IMR-90 (cell line): ENCODE results near the gene CDK17. TPM values are rescaled to one million over a fixed set of nuclear protein-coding genes. Genes with fewer than 3 reads are reported as not detected.

Source experiments
- ATAC-seq: fragments of 200-7000 bp; cut with Tn5 transposase; 2 replicates; pipeline ENCODE4 v1.9.1; 2020; ENCODE audit warnings: low read depth, mild to moderate bottlenecking, moderate library complexity
- BruUV-seq: library from RNA; stranded (reverse); fragments of 400-500 nt; replicated peaks from 2 replicates; lab custom pipeline; 2021; lab: Mats Ljungman, UMichigan
- CTCF ChIA-PET: fragments of 300-600 bp; formaldehyde crosslinking; extraction: SDS; loops from one replicate; lab custom pipeline; 2021; ENCODE audit warnings: antibody characterized with exemption; lab: Yijun Ruan, JAX
- POLR2A ChIA-PET: fragments of 300-600 bp; sonication (Branson Sonifier 250); formaldehyde crosslinking; loops from one replicate; lab custom pipeline; 2022; ENCODE audit warnings: antibody characterized with exemption; ENCODE audit not compliant: unreplicated experiment; lab: Charles Lee
- DNase-seq: peaks from one replicate; pipeline ENCODE4 v3.0.0; 2013
- H2AFZ ChIP-seq: replicated peaks from 2 replicates; pipeline ENCODE3; 2013; ENCODE audit warnings: low read length, mild to moderate bottlenecking; ENCODE audit not compliant: poor library complexity
- H2AK5ac ChIP-seq: 2 replicates; pipeline ENCODE4 v1.6.1; 2013; ENCODE audit warnings: low read depth, low read length, inconsistent platforms
- H2AK9ac ChIP-seq: replicated peaks from 2 replicates; pipeline ENCODE3; 2013; ENCODE audit warnings: mild to moderate bottlenecking, low read depth, low read length, moderate library complexity; ENCODE audit not compliant: poor library complexity
- H2BK120ac ChIP-seq: 2 replicates; pipeline ENCODE4 v1.6.1; 2013; ENCODE audit warnings: low read depth, low read length, inconsistent platforms
- H2BK15ac ChIP-seq: 3 replicates; pipeline ENCODE4 v1.6.1; 2013; ENCODE audit warnings: low read depth, low read length, inconsistent platforms
- H2BK20ac ChIP-seq: 2 replicates; pipeline ENCODE4 v1.6.1; 2013; ENCODE audit warnings: low read depth, mild to moderate bottlenecking, inconsistent platforms, low read length, moderate library complexity
- H2BK5ac ChIP-seq: 2 replicates; pipeline ENCODE4 v1.6.1; 2013; ENCODE audit warnings: mild to moderate bottlenecking, low read depth, low read length, inconsistent platforms; ENCODE audit not compliant: poor library complexity, severe bottlenecking
- H3K14ac ChIP-seq: replicated peaks from 2 replicates; pipeline ENCODE4 v1.6.1; 2013; ENCODE audit warnings: low read depth, low read length, inconsistent platforms
- H3K18ac ChIP-seq: 2 replicates; pipeline ENCODE4 v1.6.1; 2013; ENCODE audit warnings: low read depth, low read length, control low read depth
- H3K23ac ChIP-seq: 2 replicates; pipeline ENCODE4 v1.6.1; 2013; ENCODE audit warnings: low read depth, low read length, inconsistent platforms
- H3K27ac ChIP-seq: 2 replicates; pipeline ENCODE4 v1.5.1; 2013; ENCODE audit warnings: mild to moderate bottlenecking, control low read depth, low read length; ENCODE audit not compliant: insufficient read depth
- H3K27me3 ChIP-seq: 2 replicates; pipeline ENCODE4 v1.6.1; 2013; ENCODE audit warnings: low read length; ENCODE audit not compliant: control insufficient read depth, insufficient read depth
- H3K36me3 ChIP-seq: 2 replicates; pipeline ENCODE4 v1.6.1; 2013; ENCODE audit warnings: low read length, mixed read lengths; ENCODE audit not compliant: control insufficient read depth, insufficient read depth
- H3K4ac ChIP-seq: 2 replicates; pipeline ENCODE4 v1.6.1; 2013; ENCODE audit warnings: low read depth, low read length, inconsistent platforms
- H3K4me1 ChIP-seq: 2 replicates; pipeline ENCODE4 v1.6.1; 2013; ENCODE audit warnings: low read length, mixed read lengths; ENCODE audit not compliant: control insufficient read depth, insufficient read depth
- H3K4me2 ChIP-seq: 2 replicates; pipeline ENCODE4 v1.6.1; 2013; ENCODE audit warnings: low read depth, mild to moderate bottlenecking, control low read depth, low read length, moderate library complexity
- H3K4me3 ChIP-seq: 2 replicates; pipeline ENCODE4 v1.5.1; 2013; ENCODE audit warnings: low read depth, mild to moderate bottlenecking, control low read depth, low read length, moderate library complexity; ENCODE audit not compliant: insufficient read depth
- H3K56ac ChIP-seq: 2 replicates; pipeline ENCODE4 v1.6.1; 2013; ENCODE audit warnings: low read length, inconsistent platforms; ENCODE audit not compliant: insufficient read depth; ENCODE audit errors: extremely low read depth
- H3K79me1 ChIP-seq, 2 experiments: 2 replicates each; pipeline ENCODE4 v1.6.1; 2013; ENCODE audit warnings: low read length in 2 of 2, inconsistent platforms in 1 of 2, low read depth in 1 of 2
- H3K9ac ChIP-seq: 2 replicates; pipeline ENCODE4 v1.6.1; 2013; ENCODE audit warnings: low read depth, low read length, control low read depth
- H3K9me1 ChIP-seq: 2 replicates; pipeline ENCODE4 v1.6.1; 2013; ENCODE audit warnings: low read length, inconsistent platforms; ENCODE audit not compliant: insufficient read depth
- H3K9me3 ChIP-seq: 2 replicates; pipeline ENCODE4 v1.6.1; 2013; ENCODE audit warnings: low read length; ENCODE audit not compliant: control insufficient read depth, insufficient read depth
- H4K20me1 ChIP-seq: 2 replicates; pipeline ENCODE4 v1.6.1; 2013; ENCODE audit warnings: low read length, inconsistent platforms; ENCODE audit not compliant: insufficient read depth
- H4K5ac ChIP-seq: 2 replicates; pipeline ENCODE4 v1.6.1; 2013; ENCODE audit warnings: mild to moderate bottlenecking, low read depth, low read length, control low read depth
- H4K8ac ChIP-seq, 2 experiments: 2 replicates each; pipeline ENCODE4 v1.6.1; 2013; ENCODE audit warnings: low read depth in 2 of 2, low read length in 2 of 2, control low read depth in 1 of 2, inconsistent platforms in 1 of 2
- H4K91ac ChIP-seq: 2 replicates; pipeline ENCODE4 v1.6.1; 2013; ENCODE audit warnings: low read depth, low read length, inconsistent platforms; ENCODE audit not compliant: insufficient read depth
- BHLHE40 ChIP-seq: fragments of 150-350 bp; IDR thresholded peaks from 2 replicates; pipeline ENCODE4 v1.6.1; 2016; ENCODE audit warnings: mild to moderate bottlenecking, low read depth, low read length
- CEBPB ChIP-seq: IDR thresholded peaks from 2 replicates; pipeline ENCODE4 v1.6.1; 2012; ENCODE audit warnings: low read depth, low read length, improper control_type of control experiment
- CHD1 ChIP-seq: IDR thresholded peaks from 2 replicates; pipeline ENCODE4 v1.6.1; 2012; ENCODE audit warnings: low read depth, low read length, improper control_type of control experiment
- FOS ChIP-seq: fragments of 150-350 bp; IDR thresholded peaks from 2 replicates; pipeline ENCODE4 v1.6.1; 2016; ENCODE audit warnings: low read depth, low read length
- MAFK ChIP-seq: IDR thresholded peaks from 2 replicates; pipeline ENCODE4 v1.6.1; 2012; ENCODE audit warnings: low read depth, low read length, improper control_type of control experiment
- MAZ ChIP-seq: IDR thresholded peaks from 2 replicates; pipeline ENCODE4 v1.6.1; 2012; ENCODE audit warnings: low read depth, mild to moderate bottlenecking, low read length, improper control_type of control experiment, moderate library complexity, borderline replicate concordance
- MXI1 ChIP-seq: IDR thresholded peaks from 2 replicates; pipeline ENCODE4 v1.6.1; 2012; ENCODE audit warnings: low read depth, mild to moderate bottlenecking, low read length, moderate library complexity, borderline replicate concordance
- NFE2L2 ChIP-seq: fragments of 150-350 bp; IDR thresholded peaks from 2 replicates; pipeline ENCODE4 v1.6.1; 2016; ENCODE audit warnings: low read depth, mild to moderate bottlenecking, low read length
- POLR2A ChIP-seq: IDR thresholded peaks from 2 replicates; pipeline ENCODE4 v1.6.1; 2012; ENCODE audit warnings: mild to moderate bottlenecking, low read depth, low read length
- RAD21 ChIP-seq: IDR thresholded peaks from 2 replicates; pipeline ENCODE4 v1.6.1; 2012; ENCODE audit warnings: low read length, improper control_type of control experiment
- RCOR1 ChIP-seq: IDR thresholded peaks from 2 replicates; pipeline ENCODE4 v1.6.1; 2012; ENCODE audit warnings: mild to moderate bottlenecking, low read length, improper control_type of control experiment; ENCODE audit not compliant: insufficient replicate concordance
- RFX5 ChIP-seq: IDR thresholded peaks from 2 replicates; pipeline ENCODE4 v1.8.0; 2012; ENCODE audit warnings: low read depth, mild to moderate bottlenecking, low read length, moderate library complexity
- SMC3 ChIP-seq: fragments of 150-350 bp; IDR thresholded peaks from 2 replicates; pipeline ENCODE4 v1.6.1; 2016; ENCODE audit warnings: low read depth, mild to moderate bottlenecking, antibody characterized with exemption, low read length, moderate library complexity
- dilution Hi-C: fragments of 300-500 bp; cut with HindIII; formaldehyde crosslinking; loops from one replicate; pipeline ENCODE4 v1.14.3; 2018; ENCODE audit warnings: low sequenced_read_pairs; ENCODE audit not compliant: unreplicated experiment
- in situ Hi-C: fragments of 300-500 bp; cut with MboI; formaldehyde crosslinking; loops from 3 replicates; pipeline ENCODE4 v1.14.3; 2019; ENCODE audit warnings: low sequenced_read_pairs, inconsistent platforms, mixed read lengths
- intact Hi-C: fragments of 100-400 bp; cut with micrococcal nuclease; formaldehyde crosslinking; loops from 2 replicates; pipeline ENCODE4 v1.10.0; 2022
- polyA plus RNA-seq, 3 experiments: library from polyadenylated mRNA; depleted of rRNA; stranded (reverse); fragments of >200 nt; gene quantifications; 2 replicates each; pipeline ENCODE4 v1.2.3, GENCODE V29; 2012; ENCODE audit warnings: low replicate concordance in 1 of 3
- total RNA-seq: library from RNA; depleted of rRNA; stranded (reverse); fragments of >200 nt; gene quantifications from 2 replicates; pipeline ENCODE4 v1.2.3, GENCODE V29; 2012
- TF ChIP-seq, protein P1 (sequence below): fragments of 150-350 bp; IDR thresholded peaks from 2 replicates; pipeline ENCODE4 v1.6.1; 2017; ENCODE audit warnings: mild to moderate bottlenecking, antibody characterized with exemption, low read length, low read depth
- TF ChIP-seq, protein P2 (sequence below): fragments of 150-350 bp; IDR thresholded peaks from 2 replicates; pipeline ENCODE4 v1.6.1; 2016; ENCODE audit warnings: low read depth, mild to moderate bottlenecking, low read length, moderate library complexity, borderline replicate concordance
- TF ChIP-seq, protein P3 (sequence below): conservative IDR thresholded peaks from 2 replicates; pipeline ENCODE4 v1.5.1; 2012; ENCODE audit warnings: mild to moderate bottlenecking, low read depth, low read length, improper control_type of control experiment

The CDK17 gene
- total and polyA plus RNA-seq, 2 of the 4 experiments (the other 2 are of a cell fraction): 14.5 to 50.2 TPM

- peaks cover 4% of the 10 kb centered on the region; the same call in 1 of the 2 replicates for H3K9me1 ChIP-seq
- H4K5ac ChIP-seq: no peak overlapping the region
- no TSS peak for BruUV-seq
- no peak overlapping the region for H3K23ac ChIP-seq
- no peak overlapping the region for H2AFZ ChIP-seq
- H3K14ac ChIP-seq: no peak overlapping the region
- H3K18ac ChIP-seq: no peak overlapping the region
- dilution Hi-C loops: no loop called here
- H2BK15ac ChIP-seq: no peak overlapping the region
- intact Hi-C loops: no loop called here
- peaks cover 12 to 34% of the 10 kb centered on the region in 2 experiments for H3K79me1 ChIP-seq
- no peaks in the 10 kb centered on the region for H3K27me3 ChIP-seq
- H2BK120ac ChIP-seq: no peak overlapping the region
- no peaks in the 10 kb centered on the region for H3K4me1 ChIP-seq
- ChIA-PET CTCF (no interaction called here), POLR2A (no interaction called here)
- H3K4ac ChIP-seq: no peak overlapping the region
- no peak overlapping the region for H2BK5ac ChIP-seq
- H3K9me3 ChIP-seq: no peaks in the 10 kb centered on the region
- no peak overlapping the region for H3K27ac ChIP-seq
- TF ChIP-seq SMC3 (no peak), RAD21 (no peak), MXI1 (no peak), POLR2A (no peak), BHLHE40 (no peak), RFX5 (no peak), CEBPB (no peak), RCOR1 (no peak), FOS (no peak), CHD1 (no peak), MAZ (no peak), MAFK (no peak), NFE2L2 (no peak)
- TF ChIP-seq, protein P1, sequence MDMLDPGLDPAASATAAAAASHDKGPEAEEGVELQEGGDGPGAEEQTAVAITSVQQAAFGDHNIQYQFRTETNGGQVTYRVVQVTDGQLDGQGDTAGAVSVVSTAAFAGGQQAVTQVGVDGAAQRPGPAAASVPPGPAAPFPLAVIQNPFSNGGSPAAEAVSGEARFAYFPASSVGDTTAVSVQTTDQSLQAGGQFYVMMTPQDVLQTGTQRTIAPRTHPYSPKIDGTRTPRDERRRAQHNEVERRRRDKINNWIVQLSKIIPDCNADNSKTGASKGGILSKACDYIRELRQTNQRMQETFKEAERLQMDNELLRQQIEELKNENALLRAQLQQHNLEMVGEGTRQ: no peak
- TF ChIP-seq, protein P2, sequence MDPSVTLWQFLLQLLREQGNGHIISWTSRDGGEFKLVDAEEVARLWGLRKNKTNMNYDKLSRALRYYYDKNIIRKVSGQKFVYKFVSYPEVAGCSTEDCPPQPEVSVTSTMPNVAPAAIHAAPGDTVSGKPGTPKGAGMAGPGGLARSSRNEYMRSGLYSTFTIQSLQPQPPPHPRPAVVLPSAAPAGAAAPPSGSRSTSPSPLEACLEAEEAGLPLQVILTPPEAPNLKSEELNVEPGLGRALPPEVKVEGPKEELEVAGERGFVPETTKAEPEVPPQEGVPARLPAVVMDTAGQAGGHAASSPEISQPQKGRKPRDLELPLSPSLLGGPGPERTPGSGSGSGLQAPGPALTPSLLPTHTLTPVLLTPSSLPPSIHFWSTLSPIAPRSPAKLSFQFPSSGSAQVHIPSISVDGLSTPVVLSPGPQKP: no peak
- TF ChIP-seq, protein P3, sequence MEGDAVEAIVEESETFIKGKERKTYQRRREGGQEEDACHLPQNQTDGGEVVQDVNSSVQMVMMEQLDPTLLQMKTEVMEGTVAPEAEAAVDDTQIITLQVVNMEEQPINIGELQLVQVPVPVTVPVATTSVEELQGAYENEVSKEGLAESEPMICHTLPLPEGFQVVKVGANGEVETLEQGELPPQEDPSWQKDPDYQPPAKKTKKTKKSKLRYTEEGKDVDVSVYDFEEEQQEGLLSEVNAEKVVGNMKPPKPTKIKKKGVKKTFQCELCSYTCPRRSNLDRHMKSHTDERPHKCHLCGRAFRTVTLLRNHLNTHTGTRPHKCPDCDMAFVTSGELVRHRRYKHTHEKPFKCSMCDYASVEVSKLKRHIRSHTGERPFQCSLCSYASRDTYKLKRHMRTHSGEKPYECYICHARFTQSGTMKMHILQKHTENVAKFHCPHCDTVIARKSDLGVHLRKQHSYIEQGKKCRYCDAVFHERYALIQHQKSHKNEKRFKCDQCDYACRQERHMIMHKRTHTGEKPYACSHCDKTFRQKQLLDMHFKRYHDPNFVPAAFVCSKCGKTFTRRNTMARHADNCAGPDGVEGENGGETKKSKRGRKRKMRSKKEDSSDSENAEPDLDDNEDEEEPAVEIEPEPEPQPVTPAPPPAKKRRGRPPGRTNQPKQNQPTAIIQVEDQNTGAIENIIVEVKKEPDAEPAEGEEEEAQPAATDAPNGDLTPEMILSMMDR: no peak
- H2AK9ac ChIP-seq: no peak overlapping the region
- DNase-seq (no peak), ATAC-seq (peak; percentile 62)
- H3K4me3 ChIP-seq: no peak overlapping the region
- H4K20me1 ChIP-seq: peaks cover 3% of the 10 kb centered on the region
- peaks cover 20% of the 10 kb centered on the region for H3K36me3 ChIP-seq
- no peak overlapping the region for H3K4me2 ChIP-seq
- no peak overlapping the region for H3K9ac ChIP-seq
- no peak overlapping the region for H3K56ac ChIP-seq
- no peak overlapping the region for H4K91ac ChIP-seq
- H4K8ac ChIP-seq: no peak overlapping the region
- H2AK5ac ChIP-seq: no peak overlapping the region
- H2BK20ac ChIP-seq: no peak overlapping the region
- in situ Hi-C loops: no loop called here
Measured at GRCh38 chr12:96303653-96304052, 96.6 kb downstream of the CDK17 start.
